HS-5 (cell line): ENCODE results near the gene GP2.

Source experiments
- DNase-seq: peaks from one replicate; pipeline ENCODE4 v3.0.0-alpha.2; 2012; ENCODE audit warnings: low read depth

The GP2 gene

GRCh38 chr16:20327444-20328041 lies at the start of gene GP2:
TSS of gene GP2 (minus strand) at chr16:20327513. CDS start at chr16:20326431, 1,082 bp downstream.
- DNase-seq: no peak

- no peak for DNase-seq
Observed at GRCh38 chr16:20372701-20373100, 45.4 kb upstream of the GP2 start.

DNA sequence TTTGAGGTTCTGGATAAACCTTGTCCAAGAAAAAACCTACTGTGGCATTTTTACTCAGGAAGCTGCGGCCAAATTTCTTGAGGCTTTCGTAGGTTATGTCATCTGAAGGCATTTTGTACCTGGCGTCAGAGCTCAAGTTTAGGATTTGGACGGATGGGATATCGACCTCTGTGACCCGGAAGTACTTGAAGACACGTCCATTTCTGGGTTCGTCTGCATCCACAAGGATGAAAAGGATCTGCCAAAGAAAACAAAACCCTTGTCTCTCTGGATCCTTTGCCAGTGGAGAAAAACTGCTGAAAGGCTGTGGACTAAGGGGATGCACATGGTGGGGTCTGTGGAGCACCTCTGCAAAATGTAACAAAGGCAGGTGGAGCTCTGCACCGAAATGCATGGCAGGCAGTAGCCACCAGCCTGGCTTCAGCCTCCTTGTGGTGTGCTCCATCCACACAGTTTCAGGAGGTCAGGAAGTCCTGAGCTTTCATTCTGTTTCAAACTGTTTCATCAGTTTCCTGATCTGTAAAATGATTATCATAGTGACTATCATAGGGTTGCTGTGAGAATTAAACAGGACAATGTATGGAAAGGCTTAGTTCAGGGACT lies 42.2 kb upstream of the GP2 start:
- no peak for DNase-seq

GRCh38 chr16:20364051-20364450 lies 36.7 kb upstream of the GP2 start:
- DNase-seq: no peak

GRCh38 chr16:20363191-20363590 lies 35.9 kb upstream of the GP2 start:
- DNase-seq: no peak

GRCh38 chr16:20359997-20360396 lies 32.7 kb upstream of the GP2 start:
- no peak for DNase-seq

- no peak for DNase-seq
Observed at GRCh38 chr16:20355114-20355782, 27.9 kb upstream of the GP2 start.

DNA sequence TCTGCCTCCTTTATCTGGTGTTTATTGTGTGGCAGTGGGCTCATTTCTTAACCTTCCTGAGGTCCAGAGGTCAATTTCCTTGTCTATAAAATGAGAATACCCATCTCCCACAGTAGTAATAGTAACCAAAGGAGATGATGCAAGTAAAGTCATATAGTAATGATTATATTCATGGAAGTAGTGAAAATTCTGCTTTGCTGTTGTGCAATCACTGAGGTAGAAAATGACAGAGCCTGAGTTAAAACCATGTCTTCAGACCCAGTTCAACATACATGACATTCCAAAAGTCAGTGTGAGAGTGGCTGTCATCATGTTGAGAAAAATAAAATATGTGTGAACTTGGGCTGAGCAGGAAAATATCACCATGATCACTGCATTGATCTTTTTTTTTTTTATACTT lies 26.1 kb upstream of the GP2 start:
- no peak for DNase-seq

- DNase-seq: no peak
Observed at GRCh38 chr16:20352615-20353014, 25.3 kb upstream of the GP2 start, which contains the start of gene UMOD. TSS of gene UMOD (minus strand) at chr16:20352715. CDS start at chr16:20350737, 1,978 bp downstream.

DNA sequence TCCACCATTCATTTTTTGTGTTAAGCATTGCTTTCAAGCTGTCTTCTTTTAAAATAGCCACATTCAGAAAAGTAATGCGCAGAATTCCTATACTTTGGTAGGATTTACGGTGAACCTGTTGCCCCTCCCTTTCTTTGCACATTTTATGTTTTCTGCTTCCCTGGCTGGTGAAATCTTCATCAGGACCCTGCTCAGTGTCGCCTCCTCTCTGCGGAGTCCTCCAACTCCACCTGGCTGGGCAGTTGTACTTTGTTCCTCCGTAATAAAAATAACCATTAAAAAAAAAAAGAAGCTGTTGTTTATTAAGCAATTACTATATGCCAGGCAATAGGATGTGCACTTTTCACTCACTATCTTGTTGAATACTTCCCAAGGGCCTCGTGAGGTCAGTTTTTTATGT lies 22.3 kb upstream of the GP2 start:
- DNase-seq: no peak

DNA sequence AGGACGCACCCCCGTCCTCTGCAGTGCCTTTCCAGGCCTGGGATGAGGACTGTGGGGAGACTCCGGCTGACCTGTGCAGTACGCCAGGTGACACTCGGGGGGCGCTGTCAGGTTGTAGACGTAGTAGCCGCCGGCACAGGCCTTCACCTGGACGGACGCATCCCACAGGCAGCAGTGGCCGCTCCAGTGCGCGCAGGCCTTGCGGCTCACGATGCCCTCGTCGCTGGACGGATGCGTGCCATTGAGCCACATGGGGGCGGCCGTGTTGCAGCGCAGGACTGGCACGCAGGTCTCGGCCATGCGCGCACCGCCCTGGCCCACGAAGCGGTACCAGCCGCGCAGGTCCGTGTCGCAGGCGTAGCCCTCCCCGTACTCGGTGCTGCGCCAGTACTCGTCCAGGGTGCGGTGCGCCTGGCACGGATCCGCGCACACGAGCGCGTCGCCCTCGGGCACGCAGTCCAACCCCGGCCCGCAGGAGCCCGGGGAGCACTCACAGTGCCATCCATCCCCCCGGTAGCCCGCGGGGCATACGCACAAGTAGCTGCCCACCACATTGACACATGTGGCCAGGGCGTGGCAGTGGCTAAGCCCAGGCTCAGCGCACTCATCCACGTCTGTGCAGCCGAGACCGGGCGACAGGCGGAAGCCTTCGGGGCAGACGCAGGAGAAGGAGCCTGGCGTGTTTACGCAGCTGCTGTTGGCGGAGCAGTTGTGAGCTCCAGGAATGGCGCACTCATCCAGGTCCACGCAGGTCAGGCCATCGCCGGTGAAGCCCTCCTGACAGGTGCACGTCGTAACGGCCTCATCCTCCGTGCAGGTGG lies 21.3 kb upstream of the GP2 start:
- no peak for DNase-seq

GRCh38 chr16:20347666-20348364 lies 20.5 kb upstream of the GP2 start:
- no peak for DNase-seq

DNA sequence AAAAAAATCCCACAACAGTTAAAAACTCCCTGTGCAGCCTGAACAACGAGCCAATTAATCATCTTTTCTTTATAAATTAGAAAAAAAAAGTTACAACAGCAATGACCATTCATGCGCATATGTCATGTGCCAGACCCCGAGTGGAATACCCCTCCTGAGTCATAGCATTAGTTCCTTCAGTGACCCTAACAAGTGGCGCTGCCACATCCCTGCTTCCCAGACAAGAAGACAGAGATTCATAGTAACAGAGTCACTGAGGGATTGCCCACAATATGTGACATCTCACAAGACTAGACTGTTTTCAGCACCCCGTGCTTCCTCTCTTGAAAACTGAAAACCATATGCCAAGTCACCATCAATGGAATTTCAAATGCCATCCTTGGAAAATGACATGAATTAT lies 17.3 kb upstream of the GP2 start:
- no peak for DNase-seq

- no peak for DNase-seq
Observed at GRCh38 chr16:20339744-20340143, 12.4 kb upstream of the GP2 start.

- DNase-seq: no peak
Observed at GRCh38 chr16:20336955-20337354, 9.6 kb upstream of the GP2 start.

GRCh38 chr16:20334396-20334795 lies 7.1 kb upstream of the GP2 start:
- DNase-seq: no peak

- DNase-seq: no peak
Observed at GRCh38 chr16:20333120-20333519, 5.8 kb upstream of the GP2 start.

DNA sequence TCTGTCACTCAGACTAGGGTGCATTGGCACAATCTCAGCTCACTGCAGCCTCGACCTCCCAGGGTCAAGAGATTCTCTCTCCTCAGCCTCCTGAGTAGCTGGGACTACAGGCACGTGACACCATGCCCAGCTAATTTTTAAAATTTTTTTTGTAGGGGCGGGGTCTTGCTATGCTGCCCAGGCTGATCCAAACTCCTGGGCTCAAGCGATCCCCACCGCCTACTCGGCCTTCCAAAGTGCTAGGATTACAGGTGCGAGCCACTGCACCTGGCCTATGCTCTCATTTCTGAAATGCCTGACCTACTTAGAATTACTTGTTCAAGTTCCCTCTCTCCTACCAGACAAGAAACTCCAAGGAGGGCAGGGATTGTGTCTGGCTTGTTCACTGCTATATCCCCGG lies 5.1 kb upstream of the GP2 start:
- DNase-seq: no peak

DNA sequence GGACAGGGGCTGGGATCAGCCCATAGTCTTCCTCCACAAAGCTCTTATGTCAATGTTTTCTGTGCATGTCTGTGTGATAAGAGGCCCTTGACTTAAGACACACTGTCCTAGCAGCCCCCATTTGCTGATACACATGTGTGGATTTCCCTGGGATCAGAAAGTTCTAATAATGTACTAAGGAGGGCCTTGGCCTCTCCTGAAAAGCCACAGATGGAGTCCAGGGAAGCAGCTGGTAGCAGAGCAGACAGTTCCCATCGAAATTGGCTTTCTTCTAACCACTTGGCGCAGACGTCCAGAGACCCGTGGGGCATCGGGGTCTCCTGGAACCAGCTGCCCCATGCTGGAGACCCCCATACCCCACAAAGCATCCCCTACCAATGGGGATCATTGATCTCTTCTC lies 4.3 kb upstream of the GP2 start:
- DNase-seq: no peak

DNA sequence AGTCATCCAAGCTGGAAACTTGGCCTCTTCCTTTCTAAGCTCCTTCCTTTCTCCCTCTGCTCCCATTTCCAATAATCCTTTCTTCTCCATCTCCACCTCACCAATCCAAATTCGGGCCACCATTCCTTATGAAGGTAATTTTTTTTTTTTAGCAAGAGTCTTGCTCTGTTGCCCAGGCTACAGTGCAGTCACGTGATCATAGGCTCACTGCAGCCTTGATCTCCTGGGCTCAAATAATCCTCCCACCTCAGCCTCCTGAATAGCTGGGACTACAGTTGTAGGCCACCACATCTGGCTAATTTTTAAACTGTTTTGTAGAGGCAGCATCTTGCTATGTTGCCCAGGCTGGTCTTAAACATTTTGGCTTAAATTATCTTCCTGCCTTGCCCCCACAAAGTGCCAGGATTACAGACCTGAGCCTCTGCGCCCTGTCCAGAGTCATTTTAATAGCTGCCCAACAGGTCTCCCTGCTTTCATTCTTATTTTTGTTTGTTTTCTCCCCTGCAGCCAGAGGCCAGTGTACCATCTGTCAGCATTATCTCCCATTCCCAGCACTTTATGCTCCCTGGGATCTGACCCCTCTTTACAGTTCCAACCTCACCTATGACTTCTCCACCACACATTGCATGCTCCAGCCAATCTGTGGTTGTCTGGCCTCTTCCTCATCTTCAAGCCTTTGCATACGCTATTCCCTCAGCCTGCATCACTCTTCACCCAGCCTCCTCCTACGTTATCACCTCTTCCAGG lies 2.3 kb upstream of the GP2 start:
- DNase-seq: no peak

- DNase-seq: no peak
Observed at GRCh38 chr16:20326321-20326720, 992 bp downstream of the GP2 start.
